Stimulated activated CD4-positive, alpha-beta T cell treated with anti-CD3 and anti-CD28 coated beads, Interleukin-12 subunit alpha, Interleukin-12 subunit beta, amount 100 ng/mL, for 4 hours (primary cell): ENCODE results near the gene FRK.
"Not testable (repeated sequence)": the region's sequence is repeated elsewhere in the genome, so short reads cannot be mapped to it uniquely, and the experiment has no call there.

Experiments
- DNase-seq: peaks from one replicate; pipeline ENCODE4 v3.0.0-alpha.2; 2020

The FRK gene, protein sequence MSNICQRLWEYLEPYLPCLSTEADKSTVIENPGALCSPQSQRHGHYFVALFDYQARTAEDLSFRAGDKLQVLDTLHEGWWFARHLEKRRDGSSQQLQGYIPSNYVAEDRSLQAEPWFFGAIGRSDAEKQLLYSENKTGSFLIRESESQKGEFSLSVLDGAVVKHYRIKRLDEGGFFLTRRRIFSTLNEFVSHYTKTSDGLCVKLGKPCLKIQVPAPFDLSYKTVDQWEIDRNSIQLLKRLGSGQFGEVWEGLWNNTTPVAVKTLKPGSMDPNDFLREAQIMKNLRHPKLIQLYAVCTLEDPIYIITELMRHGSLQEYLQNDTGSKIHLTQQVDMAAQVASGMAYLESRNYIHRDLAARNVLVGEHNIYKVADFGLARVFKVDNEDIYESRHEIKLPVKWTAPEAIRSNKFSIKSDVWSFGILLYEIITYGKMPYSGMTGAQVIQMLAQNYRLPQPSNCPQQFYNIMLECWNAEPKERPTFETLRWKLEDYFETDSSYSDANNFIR

GRCh38 chr6:116060572-116061283 is at the start of gene FRK:
Gene FRK (minus strand): TSS chr6:116060891. CDS start chr6:116060311, 580 bp downstream.
- DNase-seq = no peak

- no peak for DNase-seq
These were observed 48.1 kb upstream of the FRK start for GRCh38 chr6:116108836-116109235.

DNA sequence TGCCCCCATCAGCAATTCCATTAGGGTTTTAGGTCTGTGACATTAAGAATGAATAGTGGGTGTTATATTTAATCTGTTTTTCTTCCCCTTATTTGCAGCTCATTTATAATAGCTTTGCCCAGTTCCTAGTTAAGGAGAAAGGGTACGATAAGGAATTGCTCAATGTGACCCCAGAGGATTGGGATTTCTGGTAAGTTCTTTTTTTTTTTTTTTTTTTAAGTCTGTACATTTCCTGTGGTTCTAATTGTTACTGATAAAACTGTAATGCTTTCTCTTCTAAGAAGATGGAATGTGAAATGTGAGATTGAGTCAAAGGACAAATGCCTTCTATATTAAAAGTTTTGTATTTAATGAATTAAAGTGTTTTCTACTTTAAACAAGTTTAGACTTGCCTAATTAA is 45.5 kb upstream of the FRK start:
- no peak for DNase-seq

DNA sequence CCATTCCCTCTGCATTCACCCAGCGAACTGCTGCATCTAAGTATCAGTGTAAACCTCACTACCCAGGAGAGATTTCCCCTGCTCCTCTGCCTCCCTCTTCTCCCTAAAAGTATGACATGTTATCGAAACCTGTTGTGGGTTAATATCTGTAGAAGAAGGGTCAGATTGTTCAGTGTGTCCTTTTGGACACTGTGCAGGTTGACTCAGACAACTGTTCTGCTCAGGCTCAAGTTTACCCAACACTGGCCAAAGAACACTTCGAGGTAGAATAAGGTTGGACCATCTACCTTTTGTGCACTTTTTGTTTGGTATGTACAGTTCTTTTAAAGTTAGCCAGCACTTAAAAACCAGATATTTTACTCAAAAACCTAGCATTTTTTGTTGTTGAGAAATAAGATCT is 44.6 kb upstream of the FRK start:
- no peak for DNase-seq

DNA sequence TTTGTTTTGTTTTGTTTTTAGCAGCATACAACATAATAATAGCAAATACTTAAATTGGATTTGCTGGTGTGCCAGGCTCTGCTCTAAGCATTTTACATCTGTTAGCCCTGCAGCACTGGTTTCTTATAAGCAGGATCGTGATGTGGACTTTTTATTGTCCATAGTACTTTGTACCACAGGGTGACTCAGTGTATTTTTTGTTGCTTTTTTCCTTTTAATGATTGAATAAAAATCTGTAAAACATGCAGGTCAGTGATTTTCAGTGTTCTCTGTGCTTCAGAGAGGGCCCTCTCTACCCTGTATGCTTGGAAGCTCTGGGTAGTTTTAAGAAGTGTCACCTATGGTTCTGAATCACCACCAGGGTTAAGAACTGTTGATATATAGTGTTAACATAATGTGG is 43.9 kb upstream of the FRK start:
- DNase-seq = no peak

DNA sequence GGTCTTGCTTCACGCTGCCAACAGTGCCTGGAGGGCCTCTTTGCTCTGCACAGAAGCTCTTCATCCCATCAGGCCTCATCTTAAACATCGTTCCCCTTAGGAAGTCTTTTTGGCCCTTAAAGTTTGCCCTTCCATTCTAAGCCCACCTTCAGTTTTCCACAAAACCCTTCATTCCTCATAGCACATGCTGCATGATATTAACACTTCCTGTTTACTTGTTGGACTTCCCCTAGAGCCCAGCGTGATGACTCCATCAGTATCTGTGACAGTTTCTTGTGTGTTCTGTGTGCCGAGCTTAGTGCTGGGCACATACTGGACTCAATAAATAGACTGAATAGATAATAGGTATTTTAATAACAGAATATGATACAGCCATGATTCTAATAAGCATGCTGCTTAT is 42.2 kb upstream of the FRK start:
- DNase-seq = no peak

- no peak for DNase-seq
These were observed 41.1 kb upstream of the FRK start for GRCh38 chr6:116101790-116102189.

- DNase-seq = peak; percentile 63
These were observed 40.6 kb upstream of the FRK start for GRCh38 chr6:116101302-116101718.

DNA sequence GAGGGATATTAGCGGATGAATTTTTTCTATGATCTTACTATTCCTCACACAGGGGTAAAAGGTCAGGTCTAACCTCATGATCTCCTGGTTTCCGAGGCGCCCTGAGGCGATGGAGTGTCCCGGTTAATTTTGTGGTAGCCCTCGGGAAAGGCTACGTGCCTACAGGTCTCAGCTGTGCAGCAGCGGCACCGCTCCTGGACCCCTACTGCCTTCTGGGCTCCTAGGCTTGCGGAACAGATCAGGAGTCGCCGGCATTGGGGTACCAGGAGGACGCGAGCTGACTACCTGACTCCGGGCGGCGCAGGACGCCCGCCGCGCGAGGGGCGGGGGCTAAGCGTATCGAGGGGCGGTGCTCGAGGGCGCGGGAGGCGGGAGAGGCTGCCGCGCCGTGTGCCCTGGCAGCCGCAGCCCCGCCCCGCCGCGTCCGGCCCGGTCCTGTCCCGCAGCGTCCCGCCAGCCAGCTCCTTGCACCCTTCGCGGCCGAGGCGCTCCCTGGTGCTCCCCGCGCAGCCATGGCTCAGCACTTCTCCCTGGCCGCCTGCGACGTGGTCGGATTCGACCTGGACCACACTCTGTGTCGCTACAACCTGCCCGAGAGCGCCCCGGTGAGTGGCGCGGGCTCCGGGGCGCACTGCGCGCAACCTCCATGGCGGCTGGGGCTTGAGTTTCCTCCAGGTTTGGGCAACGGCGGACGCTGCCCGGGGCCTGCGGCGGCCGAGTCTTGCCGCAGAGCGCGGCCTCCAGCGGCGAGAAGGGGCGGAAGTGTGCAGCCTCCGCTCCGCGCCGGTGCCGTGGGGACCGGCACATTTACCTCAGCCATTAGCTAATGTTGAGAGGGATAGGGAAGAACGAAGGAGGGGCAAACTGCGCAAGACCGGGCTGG is 40.0 kb upstream of the FRK start, which contains the start of gene NT5DC1:
Gene NT5DC1, plus strand, starts transcription at position 435 of the 883 bp plus-strand sequence. Its CDS starts 78 bp downstream, at position 513.
- DNase-seq = peak; percentile 84

DNA sequence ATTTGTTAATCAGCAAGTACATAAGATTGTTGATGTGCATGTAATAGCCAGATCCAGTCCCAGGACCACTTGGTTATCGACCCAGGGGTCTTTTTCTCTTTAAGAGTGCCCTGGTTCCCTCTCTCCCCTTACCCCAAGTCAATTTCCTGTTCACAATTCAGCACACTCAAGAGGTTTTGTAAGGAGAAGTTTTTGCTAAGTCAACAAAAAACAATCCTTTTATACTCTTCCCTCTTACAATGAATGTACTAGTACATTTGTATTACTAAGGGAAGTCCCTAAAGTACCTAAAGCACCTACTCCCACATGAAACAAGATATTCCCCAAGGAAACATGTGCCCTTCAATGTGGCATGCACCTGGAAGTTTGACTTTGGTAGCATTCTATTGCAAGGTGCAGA is 38.3 kb upstream of the FRK start:
- no peak for DNase-seq

GRCh38 chr6:116096979-116097816 is 36.5 kb upstream of the FRK start:
- no peak for DNase-seq

GRCh38 chr6:116096048-116096759 is 35.5 kb upstream of the FRK start:
- not testable (repeated sequence) for DNase-seq

- DNase-seq = no peak
These were observed 33.4 kb upstream of the FRK start for GRCh38 chr6:116094041-116094440.

DNA sequence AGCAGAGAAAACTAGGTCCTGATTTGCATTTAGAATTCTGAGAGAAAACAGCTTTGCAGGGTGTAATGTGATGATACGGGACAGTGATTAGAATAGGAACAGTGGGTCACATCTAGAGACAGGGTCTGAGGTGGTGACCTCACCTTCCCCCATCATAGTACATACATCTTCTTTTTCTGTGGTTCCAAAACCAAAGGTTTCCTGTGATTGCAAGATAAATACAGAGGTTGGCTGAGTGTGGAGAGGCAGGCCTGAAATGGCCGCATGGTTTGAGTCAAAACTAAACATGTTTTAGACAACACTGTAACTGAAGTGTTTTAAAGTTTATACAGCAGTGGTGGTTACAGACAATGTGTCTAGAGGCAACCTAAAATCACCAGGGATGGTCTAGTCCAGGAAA is 29.6 kb upstream of the FRK start:
- no peak for DNase-seq

DNA sequence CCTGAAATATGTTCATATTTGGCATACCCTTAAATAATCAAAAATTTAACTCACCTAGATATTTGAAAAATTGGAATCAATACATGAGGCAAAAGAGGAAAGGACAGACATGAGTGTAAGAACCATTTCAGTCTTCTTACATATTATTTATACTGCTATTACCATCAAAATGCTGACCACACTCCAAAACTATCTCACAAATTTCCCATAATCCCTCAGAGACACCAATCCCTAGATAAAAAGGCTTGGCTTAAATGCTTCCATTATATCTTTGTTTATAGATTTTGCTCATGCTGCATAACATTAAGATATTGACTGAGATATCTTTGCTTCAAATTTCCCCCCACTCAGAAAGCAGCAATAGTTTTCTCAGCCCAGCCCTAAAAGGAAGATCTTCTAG is 28.3 kb upstream of the FRK start:
- no peak for DNase-seq

- DNase-seq = no peak
These were observed 26.8 kb upstream of the FRK start for GRCh38 chr6:116087437-116088027.

GRCh38 chr6:116084284-116084683 is 23.6 kb upstream of the FRK start:
- DNase-seq = no peak

- DNase-seq = no peak
These were observed 22.4 kb upstream of the FRK start for GRCh38 chr6:116083052-116083451.

GRCh38 chr6:116078945-116079344 is 18.3 kb upstream of the FRK start:
- DNase-seq = no peak

DNA sequence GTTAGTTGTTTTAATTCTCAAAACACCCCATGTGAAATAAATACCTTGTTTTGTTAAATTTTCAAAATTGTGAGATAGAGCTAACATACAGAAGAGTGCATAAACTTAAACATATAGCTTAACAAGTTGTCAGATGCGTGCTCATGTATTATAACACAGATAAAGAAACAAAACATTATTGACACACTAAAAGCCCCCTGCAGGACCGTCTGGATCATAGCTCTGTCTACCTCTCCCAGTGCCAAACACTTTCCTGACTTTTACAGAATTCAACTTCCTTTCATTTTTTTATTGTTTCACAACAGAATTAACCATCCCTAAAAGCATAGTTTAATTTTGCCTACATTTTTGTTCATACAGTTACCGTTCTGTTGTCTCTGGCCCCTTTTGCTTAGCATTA is 17.8 kb upstream of the FRK start:
- no peak for DNase-seq
